ENCODE data around the gene CSRNP3.
"Not testable (repeated sequence)": the region's sequence is repeated elsewhere in the genome, so short reads cannot be mapped to it uniquely, and the experiment has no call there.

CSRNP3 gene

DNA sequence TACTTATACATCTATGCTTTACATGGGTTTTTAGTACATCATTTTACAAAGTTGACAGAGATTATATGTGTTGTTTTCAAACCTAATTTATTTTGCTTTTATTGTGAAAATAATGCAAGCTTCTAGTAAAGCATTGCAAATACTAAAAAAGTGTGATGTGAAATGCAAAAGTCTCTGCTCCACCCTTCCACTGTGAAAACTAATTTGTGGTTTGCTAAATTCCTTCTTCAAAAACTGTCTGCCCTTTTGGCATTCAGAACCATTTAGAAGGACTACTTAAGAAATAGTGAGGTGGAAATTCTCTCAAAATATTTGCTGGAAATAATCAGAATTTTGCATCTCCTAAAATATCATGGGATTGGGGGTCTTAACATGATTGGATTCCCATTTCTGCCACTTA lies 78.4 kb downstream of the CSRNP3 start:
- DNase-seq = no peak

DNA sequence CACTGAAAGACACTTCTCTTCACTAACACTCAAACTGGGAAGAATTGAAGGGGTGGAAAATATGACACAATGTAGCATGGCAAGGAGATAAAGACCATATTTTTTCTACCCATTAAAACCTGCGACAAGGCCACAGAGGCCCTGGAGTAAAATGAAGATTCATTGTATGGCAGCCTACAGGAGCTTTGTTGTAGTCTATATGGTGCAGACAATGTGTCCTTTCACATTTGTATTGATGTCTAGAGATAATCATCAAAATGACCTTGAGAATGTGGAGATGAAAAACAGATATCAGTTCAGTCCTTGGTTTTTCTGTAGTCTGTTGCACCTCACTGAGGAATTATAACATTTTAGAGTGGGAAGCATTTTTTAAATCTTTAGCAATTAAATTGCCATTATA lies 80.1 kb downstream of the CSRNP3 start:
- DNase-seq = no peak

DNA sequence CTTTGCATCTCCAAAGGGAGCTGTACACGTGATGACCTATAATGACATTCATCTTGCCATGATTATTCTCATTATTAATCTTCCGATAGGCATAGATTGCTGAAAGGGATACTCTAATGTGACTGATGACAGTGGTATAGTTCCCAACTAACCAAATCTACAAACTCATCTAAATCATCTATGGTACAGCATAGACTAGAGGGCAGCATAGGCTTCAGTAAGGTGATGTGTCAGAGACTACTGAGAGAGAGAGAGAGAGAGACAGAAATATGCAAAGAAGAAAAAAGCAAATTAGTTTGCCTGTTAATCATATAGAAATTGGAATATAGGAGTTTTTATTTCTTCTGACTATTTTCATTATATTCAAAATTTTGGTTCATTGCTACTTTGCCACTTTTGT lies 89.3 kb downstream of the CSRNP3 start:
- DNase-seq = no peak

DNA sequence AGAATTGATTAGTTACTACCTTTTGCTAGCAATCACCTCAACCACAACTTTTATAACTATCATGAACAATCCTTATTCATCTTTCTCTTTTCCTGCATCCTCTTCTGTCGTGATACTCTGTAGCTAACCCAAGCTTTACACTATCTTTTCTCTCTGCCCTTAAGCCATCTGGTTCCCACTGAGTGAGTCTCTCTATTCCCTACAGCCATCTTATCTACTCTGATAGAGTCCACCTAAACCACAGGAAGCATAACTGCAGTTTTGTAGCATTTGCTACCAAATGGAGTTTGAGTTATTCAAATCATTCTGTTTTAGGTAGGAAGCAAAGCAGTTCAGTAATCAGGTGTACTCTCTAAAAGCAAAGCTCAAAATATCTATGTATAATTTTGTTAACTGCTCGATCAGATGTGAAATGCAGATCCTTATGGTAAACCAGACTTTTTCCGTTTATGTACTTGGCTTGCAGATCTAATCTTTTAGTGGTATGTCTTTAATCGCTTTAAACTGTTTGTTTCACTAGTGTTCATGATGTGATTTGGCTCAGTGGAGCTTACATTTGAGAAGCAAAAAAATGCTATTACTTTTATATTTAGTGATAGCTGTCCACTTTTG lies 91.0 kb downstream of the CSRNP3 start:
- no peak for DNase-seq

DNA sequence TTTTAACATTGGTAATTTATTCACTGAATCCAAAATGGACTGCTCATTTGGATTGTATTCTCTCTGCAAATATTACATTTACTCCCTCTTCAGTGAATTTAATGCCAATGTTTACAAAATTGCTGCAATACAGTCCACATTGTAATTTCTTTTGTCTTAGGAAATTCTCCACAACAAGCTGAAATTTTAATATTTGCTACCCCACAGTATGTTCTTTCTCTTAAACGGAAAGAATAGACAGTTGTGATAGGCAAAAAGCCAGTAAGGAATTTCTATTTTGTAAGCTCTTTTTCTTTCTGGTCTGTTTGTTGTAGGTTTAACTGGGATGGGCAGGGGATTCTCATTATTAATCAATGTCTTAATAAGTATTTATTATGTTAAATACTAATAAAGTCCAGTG lies 92.0 kb downstream of the CSRNP3 start:
- no peak for DNase-seq

DNA sequence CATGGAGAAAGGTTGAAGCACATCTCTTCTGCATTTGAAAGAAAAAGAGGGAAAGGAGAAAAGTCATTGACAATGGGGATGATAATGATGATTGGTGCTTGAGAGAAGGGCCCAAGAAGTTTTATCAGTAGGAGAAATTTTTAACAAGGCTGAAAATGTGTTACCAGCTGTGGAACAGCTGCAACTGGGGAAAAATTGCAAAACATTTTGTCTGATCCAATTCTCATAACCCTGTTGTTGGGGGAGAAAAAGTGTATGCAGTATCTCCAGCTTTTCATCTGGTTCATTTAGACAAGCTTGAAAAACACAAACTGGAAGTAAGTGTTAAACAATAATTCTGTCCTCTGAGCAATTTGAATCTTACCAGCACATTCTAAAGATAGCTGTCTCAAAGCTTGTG lies 92.7 kb downstream of the CSRNP3 start:
- no peak for DNase-seq

DNA sequence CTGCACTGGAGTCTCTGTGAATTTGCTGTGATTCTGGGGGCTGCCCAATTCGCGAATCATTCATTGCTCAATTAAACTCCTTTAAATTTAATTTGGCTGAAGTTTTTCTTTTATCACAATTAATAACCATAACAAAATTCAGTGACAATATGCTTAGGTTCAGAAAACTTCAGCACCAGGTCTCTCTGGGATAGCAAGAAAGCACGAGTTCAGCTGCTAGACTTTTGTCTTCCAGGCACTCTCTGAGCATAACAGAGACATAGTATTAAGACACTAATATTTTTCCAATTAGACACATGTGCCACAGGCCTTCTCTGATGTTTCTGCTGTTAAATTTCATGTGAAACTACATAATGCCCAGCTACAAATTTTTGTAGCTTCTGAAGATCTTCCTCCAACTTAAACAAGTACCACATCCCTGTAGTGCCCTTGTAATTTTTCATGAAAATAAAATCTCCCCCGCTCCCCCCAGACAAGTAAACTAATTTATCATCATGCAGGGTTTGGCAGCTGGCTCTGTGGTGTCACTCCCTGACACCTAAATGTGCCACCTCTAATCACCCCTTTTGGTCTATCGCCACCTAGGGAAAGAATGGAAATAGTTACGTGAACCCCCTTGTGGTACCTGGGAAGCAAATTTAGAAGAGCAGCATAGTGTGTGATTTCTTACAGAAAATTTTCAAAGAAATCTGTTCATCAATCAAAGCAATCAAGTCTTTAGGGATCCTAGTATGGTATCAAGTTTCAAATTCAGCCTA lies 94.1 kb downstream of the CSRNP3 start:
- DNase-seq = no peak

DNA sequence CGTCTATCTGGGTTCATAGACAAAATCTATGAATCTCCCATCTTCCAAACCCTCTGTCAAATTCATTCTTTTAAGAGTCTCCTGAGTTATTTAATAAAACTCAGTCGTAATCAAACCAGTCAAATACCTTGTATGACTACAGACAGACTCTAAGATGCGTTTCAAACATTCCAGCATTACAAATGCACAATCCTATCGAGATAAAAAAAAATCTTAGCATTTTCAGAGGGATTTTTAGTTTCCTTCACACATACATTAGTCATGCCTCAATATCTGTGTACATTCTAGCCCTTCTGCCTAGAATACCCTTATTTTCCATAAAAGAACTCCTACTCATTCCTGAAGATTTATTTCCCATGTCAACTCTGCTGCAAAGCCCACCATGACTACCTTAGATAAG lies 96.5 kb downstream of the CSRNP3 start:
- no peak for DNase-seq

DNA sequence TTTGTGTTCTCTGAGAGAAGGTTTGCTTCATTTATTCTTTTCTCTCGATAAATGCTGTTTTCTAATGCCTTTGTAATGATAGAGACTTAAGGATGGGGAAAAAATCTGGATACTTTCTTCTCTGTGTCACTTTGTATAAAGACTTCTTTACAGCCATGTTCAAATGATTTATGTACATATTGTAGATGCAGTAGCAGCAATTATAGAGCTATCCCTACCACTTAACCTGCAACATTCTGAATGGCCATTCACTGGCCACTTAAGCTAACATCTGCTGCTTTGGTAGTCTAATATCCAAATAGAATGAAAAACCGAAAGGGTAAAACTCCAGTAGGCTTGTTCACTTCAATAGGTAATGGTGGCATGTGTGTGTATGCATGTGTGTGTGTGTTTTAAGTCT lies 97.8 kb downstream of the CSRNP3 start:
- no peak for DNase-seq

DNA sequence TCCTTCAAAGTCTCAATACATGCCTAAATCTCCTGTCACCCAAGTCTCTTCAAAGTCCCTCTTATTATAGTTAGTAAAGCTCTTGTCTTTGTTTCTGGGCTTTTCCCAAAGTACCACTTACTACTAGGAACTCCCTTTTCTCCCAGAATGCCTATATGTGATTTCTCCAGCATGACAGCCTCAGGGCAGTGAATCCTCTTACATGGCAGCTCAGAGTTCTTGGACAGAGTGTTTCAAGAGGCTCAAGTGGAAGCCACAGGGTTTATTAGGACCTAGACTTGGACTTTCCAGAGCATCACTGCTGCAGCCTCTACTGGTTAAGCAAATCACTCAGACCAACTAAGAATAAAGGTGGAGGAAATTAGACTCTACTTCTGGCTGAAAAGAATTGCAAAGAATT lies 98.9 kb downstream of the CSRNP3 start:
- no peak for DNase-seq

DNA sequence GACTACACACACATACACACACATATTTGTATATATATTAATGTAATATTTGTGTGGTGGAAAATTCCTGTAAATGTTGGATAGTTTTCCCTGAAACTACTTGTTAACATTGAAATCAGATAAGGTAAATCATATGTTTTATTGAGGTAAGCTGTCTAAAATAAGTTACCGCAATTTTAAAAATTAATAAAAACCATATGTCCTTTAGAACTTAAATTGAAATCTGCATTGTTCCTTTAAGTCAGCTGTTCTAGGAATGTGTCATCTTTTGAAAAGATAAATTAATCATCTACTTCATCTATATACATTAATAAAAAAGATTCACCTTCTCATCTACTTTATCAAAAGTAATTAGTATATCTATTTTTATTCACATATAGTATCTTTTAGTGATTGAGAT lies 102.0 kb downstream of the CSRNP3 start:
- DNase-seq = no peak

DNA sequence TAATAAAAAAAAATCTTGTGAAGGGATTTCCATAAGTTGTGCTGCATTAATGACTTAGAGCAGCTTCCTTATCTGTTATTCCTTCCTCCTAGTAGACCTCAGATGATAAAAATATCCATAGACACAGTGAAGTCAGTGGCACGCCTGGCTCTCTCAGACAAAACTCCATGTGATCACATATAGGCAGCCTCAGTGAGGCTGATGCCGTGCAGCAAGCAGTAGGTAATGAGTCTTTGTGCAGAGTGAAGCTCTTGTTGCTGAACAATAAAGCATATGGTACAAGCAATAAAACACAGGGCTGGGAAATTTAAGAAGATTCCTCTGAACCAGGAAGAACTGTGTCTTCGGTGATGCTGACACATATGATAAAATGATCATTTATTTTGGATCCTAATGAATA lies 102.7 kb downstream of the CSRNP3 start:
- DNase-seq = no peak

DNA sequence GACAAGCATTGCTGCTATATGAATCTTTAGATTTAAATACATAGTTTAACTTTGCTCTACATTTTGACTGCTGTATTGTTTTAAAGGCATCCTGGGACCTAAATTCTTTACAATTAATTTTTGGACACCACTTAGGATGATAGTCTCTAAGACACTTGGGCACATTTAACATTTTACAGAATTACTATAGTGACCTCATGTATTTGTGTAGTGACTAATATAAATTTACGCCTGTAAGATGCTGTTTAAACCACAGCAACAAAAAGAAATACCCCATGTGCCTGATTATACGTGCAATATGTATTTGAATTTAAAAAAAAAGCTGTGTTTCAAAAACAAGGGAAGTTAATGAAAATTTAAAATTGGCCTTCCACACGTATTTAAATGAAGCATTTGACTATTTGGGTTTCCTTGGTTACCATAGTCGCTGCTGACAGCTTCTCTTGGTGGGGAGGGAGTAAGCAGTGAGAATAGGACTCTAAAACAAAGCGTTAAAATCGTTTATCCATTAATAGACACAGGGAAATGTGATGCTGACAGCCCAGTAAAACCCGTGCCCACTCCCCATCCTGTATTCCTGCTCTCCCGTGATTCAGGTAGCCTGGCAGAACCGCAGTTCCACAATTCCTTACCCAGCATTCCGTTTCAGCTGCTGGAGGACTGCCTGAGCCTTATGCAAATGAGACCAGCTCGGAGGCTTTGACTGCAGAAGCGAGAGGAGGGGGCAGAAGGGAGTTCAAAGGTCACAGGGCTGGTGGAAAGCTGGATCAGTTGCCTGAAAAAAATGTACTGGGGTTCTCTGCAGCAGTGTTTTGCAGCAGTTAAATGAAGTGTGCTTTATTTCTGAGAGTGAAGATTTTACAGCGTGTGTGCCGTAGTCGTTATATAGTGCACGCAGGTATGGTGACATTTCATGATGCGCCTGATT lies 104.3 kb downstream of the CSRNP3 start:
- DNase-seq = no peak

DNA sequence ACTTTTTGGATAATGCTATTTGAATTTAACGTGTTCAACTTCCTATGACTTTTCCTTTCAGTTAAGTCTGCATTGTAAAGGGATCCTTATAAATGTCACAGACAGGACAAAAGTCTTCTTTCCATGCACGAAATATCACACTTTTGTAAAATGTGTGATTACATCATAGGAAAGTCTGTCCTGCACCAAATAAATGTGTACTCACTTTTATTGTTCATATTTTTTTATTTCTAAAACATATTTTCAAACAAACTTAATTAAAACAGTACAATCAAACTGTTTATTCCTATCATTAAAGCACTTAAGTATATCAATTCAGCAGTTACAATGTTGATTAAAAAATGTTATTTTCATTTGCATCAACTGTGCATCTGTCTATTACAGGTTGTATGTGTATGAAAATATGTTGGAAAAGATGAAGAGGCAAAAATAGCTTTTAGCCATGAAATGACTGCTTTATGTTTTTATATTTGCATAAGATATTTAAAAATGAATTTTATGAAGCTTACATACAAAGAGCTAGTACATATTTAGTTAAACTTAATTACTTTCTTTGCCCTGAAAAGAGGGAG lies 105.6 kb downstream of the CSRNP3 start:
- DNase-seq = no peak

DNA sequence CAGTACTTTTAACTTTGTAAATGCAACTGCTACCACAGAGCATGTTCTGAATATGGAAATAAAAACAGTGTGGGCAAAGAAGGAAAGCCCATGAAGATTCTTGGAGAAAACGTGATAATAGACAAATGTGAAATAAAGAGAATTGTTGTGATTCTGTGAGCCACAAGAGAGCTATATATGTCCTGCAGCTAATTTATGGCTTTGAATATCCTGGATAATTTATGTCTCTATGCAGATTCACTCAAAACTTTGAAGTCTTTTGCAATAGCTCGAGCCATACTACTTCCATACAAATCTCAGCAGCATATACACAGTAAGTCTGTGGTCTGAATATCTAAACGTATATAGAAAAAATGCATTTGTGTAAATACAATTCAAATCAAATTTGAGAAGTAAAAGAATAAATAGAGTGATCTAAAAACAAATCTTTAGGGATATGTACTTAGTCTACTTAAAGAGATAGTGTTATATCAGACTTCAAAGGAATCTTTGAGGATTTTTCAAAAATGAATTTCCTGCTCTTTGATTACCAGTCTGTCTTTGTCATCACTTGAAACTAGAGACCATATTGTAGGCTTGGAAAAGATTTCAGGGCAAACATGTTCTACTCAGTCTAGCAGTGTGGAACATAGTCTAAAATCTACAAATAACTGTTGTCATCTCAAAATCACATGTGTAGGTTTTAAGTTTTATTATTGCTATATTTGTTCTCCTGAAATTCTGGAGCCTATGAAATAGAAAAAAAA lies 107.1 kb downstream of the CSRNP3 start:
- DNase-seq = no peak

DNA sequence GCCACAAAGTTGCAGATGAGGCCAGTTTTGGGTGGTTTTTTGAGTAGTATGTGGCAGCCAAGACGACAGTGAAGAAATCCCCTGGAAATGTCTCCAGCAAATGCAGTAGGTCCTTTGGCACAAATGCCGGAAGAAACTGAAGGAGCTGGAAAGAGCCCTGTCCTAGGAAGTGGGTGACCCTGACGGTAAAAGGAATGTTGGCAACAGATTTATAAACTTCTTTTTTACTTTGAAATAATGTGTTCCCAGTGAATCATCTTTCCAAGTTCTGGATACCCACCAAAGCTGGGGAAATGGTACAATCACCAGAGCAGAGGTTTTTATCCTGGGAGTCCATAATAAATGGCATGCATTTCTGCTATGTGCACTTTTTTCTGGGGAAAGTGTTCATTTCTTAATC lies 112.9 kb downstream of the CSRNP3 start:
- DNase-seq = no peak

DNA sequence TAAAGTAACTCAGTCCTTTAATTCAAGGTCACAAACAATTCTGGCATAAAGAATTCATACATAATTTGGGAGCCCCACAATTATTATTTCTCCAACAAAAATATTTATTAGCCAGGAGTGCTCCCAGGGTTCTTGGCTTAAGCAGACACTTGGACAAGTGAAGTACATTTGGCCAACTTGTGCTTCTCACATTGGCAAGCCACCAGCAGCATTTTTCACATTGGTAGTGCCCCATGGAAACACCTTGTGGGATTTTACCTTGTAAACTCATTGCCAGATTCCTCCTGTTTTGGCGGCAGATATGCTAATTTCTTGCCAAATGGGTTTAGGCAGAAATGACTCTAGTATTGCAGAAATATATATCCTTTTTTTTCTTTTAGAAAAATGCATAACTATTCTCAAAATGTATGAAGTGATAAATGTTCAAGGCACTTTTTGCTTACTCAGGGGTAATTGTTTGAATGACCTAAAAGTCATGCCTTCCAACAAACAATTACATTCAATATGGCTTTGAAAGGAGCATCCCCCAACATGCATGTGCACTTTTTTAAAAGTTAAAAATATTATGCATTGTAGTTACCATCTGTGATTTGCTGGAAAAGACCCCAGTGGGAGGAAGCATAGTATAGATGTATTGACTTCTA lies 113.5 kb downstream of the CSRNP3 start:
- DNase-seq = no peak

DNA sequence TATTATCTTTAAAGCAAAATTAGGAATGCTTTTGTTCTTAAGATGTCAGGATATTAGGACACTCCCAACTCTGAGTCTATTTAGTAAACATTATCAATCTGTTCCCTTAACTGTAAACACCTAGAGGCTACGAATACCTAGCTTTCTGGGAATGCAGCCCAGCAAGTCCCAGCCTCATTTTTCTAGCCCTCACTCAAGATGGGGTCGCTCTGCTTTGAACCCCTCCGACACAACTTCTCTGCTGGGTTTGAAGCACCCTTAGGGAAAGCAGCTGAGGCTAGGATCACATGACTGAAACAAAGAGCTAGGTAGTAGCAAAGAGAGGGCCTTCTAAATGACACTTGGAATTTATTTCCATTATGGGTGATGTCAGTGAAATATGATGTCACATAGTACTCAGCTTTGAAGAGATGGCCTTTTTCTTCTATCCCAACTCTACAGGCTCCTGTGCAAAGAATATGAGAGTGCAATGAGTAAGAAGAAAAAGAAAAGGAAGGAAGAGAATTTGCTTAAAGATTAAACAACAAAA lies 114.7 kb downstream of the CSRNP3 start:
- DNase-seq = no peak

DNA sequence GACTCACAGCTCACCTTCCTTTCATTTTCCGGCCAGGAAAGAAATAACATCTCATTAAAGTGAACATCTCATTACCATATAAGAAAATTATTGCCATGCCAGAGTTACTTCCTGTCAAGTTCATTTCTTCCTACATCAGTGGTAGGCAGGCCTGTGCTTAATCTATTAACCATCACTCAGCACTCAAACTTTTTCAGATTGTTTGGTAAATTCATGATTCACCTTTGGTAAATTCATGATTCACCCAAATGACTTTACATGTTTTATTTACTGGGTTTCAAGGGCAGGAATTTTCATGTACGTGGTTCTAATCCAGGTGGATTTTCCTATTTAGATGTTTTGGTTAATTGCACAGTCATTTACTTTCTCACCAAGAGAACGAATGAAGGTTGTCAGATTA lies 116.5 kb downstream of the CSRNP3 start:
- DNase-seq = no peak

DNA sequence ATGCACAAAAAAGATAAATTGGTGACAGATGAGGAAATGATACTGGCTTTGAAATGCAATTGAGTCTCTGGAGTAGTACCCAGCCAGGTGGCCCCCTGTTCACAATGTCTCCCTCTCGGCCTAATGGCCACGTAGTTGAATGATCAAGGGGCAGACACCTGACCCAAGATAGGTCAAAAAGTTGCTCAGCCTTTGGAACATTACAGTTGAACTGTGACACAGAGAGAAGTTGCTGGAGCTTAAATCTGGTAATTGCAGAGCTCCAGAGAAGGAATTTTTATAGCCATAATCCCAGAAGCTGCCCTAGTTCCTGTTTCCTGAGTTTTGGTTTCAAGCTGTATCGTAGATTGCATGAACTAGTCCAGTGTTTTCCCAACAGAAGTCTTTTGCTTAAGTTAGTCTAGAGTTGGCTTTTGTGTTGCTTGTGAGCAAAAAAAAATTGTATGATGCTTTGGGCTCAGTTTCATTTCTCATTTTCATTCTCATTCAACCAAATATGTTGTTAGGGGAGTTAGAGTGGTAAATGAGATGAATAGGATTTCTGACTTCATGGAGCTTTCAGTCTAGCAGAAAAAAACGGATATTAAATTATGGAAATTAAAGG lies 117.9 kb downstream of the CSRNP3 start:
- DNase-seq = no peak

DNA sequence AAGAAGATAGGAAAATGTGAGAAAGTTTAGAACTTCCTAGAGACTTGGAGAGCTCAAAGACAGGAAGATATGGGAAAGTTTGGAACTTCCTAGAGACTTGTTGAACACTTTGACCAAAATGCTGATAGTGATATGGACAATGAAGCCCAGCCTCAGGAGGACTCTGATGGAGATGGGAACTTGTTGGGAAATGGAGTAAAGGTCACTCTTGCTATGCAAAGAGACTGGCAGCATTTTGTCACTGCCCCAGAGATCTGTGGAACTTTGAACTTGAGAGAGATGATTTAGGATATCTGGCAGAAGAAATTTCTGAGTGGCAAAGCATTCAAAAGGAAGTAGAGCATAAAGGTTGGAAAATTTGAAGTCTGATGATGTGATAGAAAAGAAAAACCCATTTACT lies 121.5 kb downstream of the CSRNP3 start:
- not testable (repeated sequence) for DNase-seq

DNA sequence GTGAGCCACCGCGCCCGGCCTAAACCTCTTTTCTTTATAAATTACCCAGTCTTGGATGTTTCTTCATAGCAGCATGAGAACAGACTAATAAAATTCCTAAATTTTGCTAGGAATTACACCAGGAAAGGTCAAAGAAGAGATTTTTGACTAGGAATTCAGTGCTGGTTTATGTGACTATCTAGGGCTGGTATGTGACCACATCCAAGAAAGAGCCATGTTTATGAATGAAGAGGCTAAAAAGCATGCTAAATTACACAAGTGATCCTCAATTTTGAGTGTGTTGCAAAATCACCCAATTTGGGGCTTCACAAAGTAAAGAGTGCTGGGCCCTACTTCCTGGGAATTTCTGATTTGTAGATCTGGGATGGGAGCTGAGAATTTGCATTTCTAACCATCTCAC lies 123.6 kb downstream of the CSRNP3 start:
- no peak for DNase-seq

Data from cortex of kidney (tissue), 1 donor.